Stomach (tissue), 4 donors: Measurements from ENCODE around the gene FOXN3.

Experiments used
- POLR2A ChIP-seq, 4 donors: fragments of 450-650 bp; IDR thresholded peaks; one replicate each; pipeline ENCODE4 v1.6.1; 2016; ENCODE audit warnings: antibody characterized with exemption in 4 of 4, control low read depth in 2 of 4, mild to moderate bottlenecking in 1 of 4, moderate library complexity in 1 of 4
- POLR2AphosphoS5 ChIP-seq, 3 donors: sonication (generic); formaldehyde crosslinking; IDR thresholded peaks; one replicate each; pipeline ENCODE4 v1.6.1; 2016; ENCODE audit warnings: antibody characterized with exemption in 3 of 3
- TF ChIP-seq, protein P1 (sequence below), 7 experiments: fragments of 450-650 bp in 4 of 7; fragments of 200-600 bp in 3 of 7; sonication (generic) in 3 of 7; IDR thresholded peaks; one replicate each; pipeline ENCODE4 v1.5.1; 2016 to 2019; ENCODE audit warnings: antibody characterized with exemption in 7 of 7, control low read depth in 2 of 7, mild to moderate bottlenecking in 1 of 7

DNA sequence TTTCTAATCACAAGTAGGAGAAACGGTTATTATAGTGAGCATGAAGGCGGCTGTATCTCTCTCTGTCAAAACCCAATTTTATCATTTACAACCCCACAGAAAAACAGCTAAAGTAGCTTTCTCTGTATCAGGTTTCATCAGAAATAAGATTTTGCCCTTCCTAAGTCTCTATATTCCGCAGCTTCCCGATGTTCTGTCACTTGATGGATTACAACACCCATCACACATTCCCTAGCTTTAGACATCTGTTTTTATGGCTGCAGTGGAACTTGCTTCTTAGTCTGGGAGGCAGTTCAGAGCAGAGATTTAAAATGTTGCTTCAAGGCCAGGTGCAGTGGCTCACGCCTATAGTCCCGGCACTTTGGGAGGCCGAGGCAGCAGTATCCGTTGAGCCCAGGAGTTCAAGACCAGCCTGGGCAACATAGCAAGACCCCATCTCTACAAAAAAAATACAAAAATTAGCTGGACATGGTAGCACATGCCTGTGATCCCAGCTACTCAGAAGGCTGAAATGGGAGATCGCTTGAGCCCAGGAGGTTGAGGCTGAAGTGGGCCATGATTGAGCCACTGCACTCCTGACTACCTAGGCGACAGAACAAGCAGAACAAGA lies 27.6 kb upstream of the FOXN3 start:
- TF ChIP-seq, protein P1, sequence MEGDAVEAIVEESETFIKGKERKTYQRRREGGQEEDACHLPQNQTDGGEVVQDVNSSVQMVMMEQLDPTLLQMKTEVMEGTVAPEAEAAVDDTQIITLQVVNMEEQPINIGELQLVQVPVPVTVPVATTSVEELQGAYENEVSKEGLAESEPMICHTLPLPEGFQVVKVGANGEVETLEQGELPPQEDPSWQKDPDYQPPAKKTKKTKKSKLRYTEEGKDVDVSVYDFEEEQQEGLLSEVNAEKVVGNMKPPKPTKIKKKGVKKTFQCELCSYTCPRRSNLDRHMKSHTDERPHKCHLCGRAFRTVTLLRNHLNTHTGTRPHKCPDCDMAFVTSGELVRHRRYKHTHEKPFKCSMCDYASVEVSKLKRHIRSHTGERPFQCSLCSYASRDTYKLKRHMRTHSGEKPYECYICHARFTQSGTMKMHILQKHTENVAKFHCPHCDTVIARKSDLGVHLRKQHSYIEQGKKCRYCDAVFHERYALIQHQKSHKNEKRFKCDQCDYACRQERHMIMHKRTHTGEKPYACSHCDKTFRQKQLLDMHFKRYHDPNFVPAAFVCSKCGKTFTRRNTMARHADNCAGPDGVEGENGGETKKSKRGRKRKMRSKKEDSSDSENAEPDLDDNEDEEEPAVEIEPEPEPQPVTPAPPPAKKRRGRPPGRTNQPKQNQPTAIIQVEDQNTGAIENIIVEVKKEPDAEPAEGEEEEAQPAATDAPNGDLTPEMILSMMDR (IDR thresholded peaks at IDR 0.05), result no peak
- TF ChIP-seq POLR2AphosphoS5 (IDR thresholded peaks at IDR 0.05) (no peak), POLR2A (IDR thresholded peaks at IDR 0.05) (no peak)
